Non-pigmented ciliary epithelial cell (primary cell): ENCODE measurements around the gene B4GAT1.
A peak's percentile ranks its signal among the peaks of the same experiment; 100 is the strongest.
"Not testable (repeated sequence)": the region's sequence is repeated elsewhere in the genome, so short reads cannot be mapped to it uniquely, and the experiment has no call there.

Source experiments
- DNase-seq: peaks from one replicate; pipeline ENCODE4 v3.0.0-alpha.2; 2010; ENCODE audit warnings: low read depth

The B4GAT1 gene

GRCh38 chr11:66347425-66348276 is at the start of gene B4GAT1:
TSS of gene B4GAT1 (minus strand) at chr11:66347629. CDS start at chr11:66347545, 84 bp downstream.
- peak; percentile 64 for DNase-seq

GRCh38 chr11:66393954-66394353 is 46.5 kb upstream of the B4GAT1 start:
- no peak for DNase-seq

GRCh38 chr11:66391322-66391721 is 43.9 kb upstream of the B4GAT1 start:
- no peak for DNase-seq

GRCh38 chr11:66388780-66389386 is 41.5 kb upstream of the B4GAT1 start:
- DNase-seq = no peak

- DNase-seq = peak; percentile 45
Measured at GRCh38 chr11:66386171-66387069, 39.0 kb upstream of the B4GAT1 start.

GRCh38 chr11:66384316-66384715 is 36.9 kb upstream of the B4GAT1 start:
- not testable (repeated sequence) for DNase-seq

GRCh38 chr11:66380264-66380663 is 32.8 kb upstream of the B4GAT1 start:
- DNase-seq = not testable (repeated sequence)

- DNase-seq = not testable (repeated sequence)
Measured at GRCh38 chr11:66373690-66374287, 26.4 kb upstream of the B4GAT1 start.

- no peak for DNase-seq
Measured at GRCh38 chr11:66373265-66373664, 25.8 kb upstream of the B4GAT1 start.

GRCh38 chr11:66371627-66372415 is 24.4 kb upstream of the B4GAT1 start, which contains the start of gene SLC29A2:
TSS of gene SLC29A2 (minus strand) at chr11:66371760. CDS start at chr11:66371591, 169 bp downstream.
- DNase-seq = no peak

GRCh38 chr11:66369073-66369894 is 21.9 kb upstream of the B4GAT1 start:
- DNase-seq = no peak

GRCh38 chr11:66368484-66368883 is 21.1 kb upstream of the B4GAT1 start:
- no peak for DNase-seq

GRCh38 chr11:66367561-66368312 is 20.3 kb upstream of the B4GAT1 start:
- DNase-seq = no peak

- DNase-seq = no peak
Measured at GRCh38 chr11:66366844-66367477, 19.5 kb upstream of the B4GAT1 start.

GRCh38 chr11:66365711-66366619 is 18.5 kb upstream of the B4GAT1 start:
- no peak for DNase-seq

- DNase-seq = no peak
Measured at GRCh38 chr11:66365166-66365565, 17.7 kb upstream of the B4GAT1 start.

GRCh38 chr11:66363805-66364535 is 16.5 kb upstream of the B4GAT1 start:
- DNase-seq = no peak
